Activated CD8-positive, alpha-beta memory T cell treated with anti-CD3 and anti-CD28 coated beads, Interleukin-2, amount 50 U/mL, for 24 hours (primary cell): ENCODE data around the gene RAMP3.
"Not testable (repeated sequence)": the region's sequence is repeated elsewhere in the genome, so short reads cannot be mapped to it uniquely, and the experiment has no call there.

Experiments
- DNase-seq: peaks from one replicate; pipeline ENCODE4 v3.0.0-alpha.2; 2020; ENCODE audit errors: extremely low read depth

Gene RAMP3

GRCh38 chr7:45132708-45133320 is 24.8 kb upstream of the RAMP3 start:
- DNase-seq, result no peak

GRCh38 chr7:45133352-45133751 is 24.2 kb upstream of the RAMP3 start:
- no peak for DNase-seq

GRCh38 chr7:45133877-45134276 is 23.7 kb upstream of the RAMP3 start:
- no peak for DNase-seq

- peak; percentile 23 for DNase-seq
Observed at GRCh38 chr7:45136106-45137060, 21.2 kb upstream of the RAMP3 start.

- DNase-seq, result no peak
Observed at GRCh38 chr7:45138433-45139267, 18.9 kb upstream of the RAMP3 start.

- DNase-seq, result no peak
Observed at GRCh38 chr7:45140827-45141226, 16.8 kb upstream of the RAMP3 start.

GRCh38 chr7:45143616-45144015 is 14.0 kb upstream of the RAMP3 start:
- no peak for DNase-seq

GRCh38 chr7:45145881-45146280 is 11.7 kb upstream of the RAMP3 start:
- no peak for DNase-seq

- no peak for DNase-seq
Observed at GRCh38 chr7:45146531-45147379, 10.8 kb upstream of the RAMP3 start.

- DNase-seq, result no peak
Observed at GRCh38 chr7:45147858-45148652, 9.5 kb upstream of the RAMP3 start.

- no peak for DNase-seq
Observed at GRCh38 chr7:45148653-45148973, 9.0 kb upstream of the RAMP3 start.

GRCh38 chr7:45149606-45150005 is 8.0 kb upstream of the RAMP3 start:
- DNase-seq, result no peak

GRCh38 chr7:45150199-45150598 is 7.4 kb upstream of the RAMP3 start:
- DNase-seq, result no peak

GRCh38 chr7:45151131-45151684 is 6.4 kb upstream of the RAMP3 start:
- no peak for DNase-seq

- DNase-seq, result no peak
Observed at GRCh38 chr7:45151967-45152366, 5.6 kb upstream of the RAMP3 start.

GRCh38 chr7:45153233-45153632 is 4.4 kb upstream of the RAMP3 start:
- DNase-seq, result no peak

GRCh38 chr7:45153861-45154260 is 3.7 kb upstream of the RAMP3 start:
- not testable (repeated sequence) for DNase-seq

GRCh38 chr7:45155357-45155900 is 2.2 kb upstream of the RAMP3 start:
- DNase-seq, result no peak

GRCh38 chr7:45155941-45156340 is 1.6 kb upstream of the RAMP3 start:
- DNase-seq, result no peak
